Stimulated activated CD4-positive, alpha-beta T cell treated with anti-CD3 and anti-CD28 coated beads, Interleukin-2, amount 100 ng/mL, for 4 hours (primary cell): ENCODE results near the gene BACE2.

Experiments
- DNase-seq: peaks from one replicate; pipeline ENCODE4 v3.0.0-alpha.2; 2020; ENCODE audit warnings: low read depth

Gene BACE2

GRCh38 chr21:41148798-41149197, 19.2 kb upstream of the BACE2 start:
- no peak for DNase-seq

- no peak for DNase-seq
These were observed 18.8 kb upstream of the BACE2 start for GRCh38 chr21:41149199-41149598.

GRCh38 chr21:41152147-41152546, 15.8 kb upstream of the BACE2 start:
- no peak for DNase-seq

GRCh38 chr21:41153443-41153842, 14.5 kb upstream of the BACE2 start:
- DNase-seq = no peak

- no peak for DNase-seq
These were observed 11.8 kb upstream of the BACE2 start for GRCh38 chr21:41156142-41156541.

GRCh38 chr21:41158026-41158425, 9.9 kb upstream of the BACE2 start:
- DNase-seq = no peak

- no peak for DNase-seq
These were observed 7.9 kb upstream of the BACE2 start for GRCh38 chr21:41160036-41160435.

GRCh38 chr21:41161428-41161827, 6.5 kb upstream of the BACE2 start:
- DNase-seq = no peak

GRCh38 chr21:41162096-41162495, 5.9 kb upstream of the BACE2 start:
- DNase-seq = no peak

GRCh38 chr21:41163091-41163490, 4.9 kb upstream of the BACE2 start:
- DNase-seq = no peak

- DNase-seq = no peak
These were observed 3.9 kb upstream of the BACE2 start for GRCh38 chr21:41164052-41164451.

GRCh38 chr21:41164981-41165655, 2.8 kb upstream of the BACE2 start:
- DNase-seq = no peak

- DNase-seq = no peak
These were observed 1.1 kb upstream of the BACE2 start for GRCh38 chr21:41166884-41167283.

- DNase-seq = no peak
These were observed 664 bp downstream of the BACE2 start for GRCh38 chr21:41168391-41169257.

- no peak for DNase-seq
These were observed 1.3 kb downstream of the BACE2 start for GRCh38 chr21:41169258-41169576.

- no peak for DNase-seq
These were observed 1.7 kb downstream of the BACE2 start for GRCh38 chr21:41169701-41170100.

GRCh38 chr21:41170442-41170841, 2.5 kb downstream of the BACE2 start:
- DNase-seq = no peak

- DNase-seq = no peak
These were observed 3.1 kb downstream of the BACE2 start for GRCh38 chr21:41170859-41171609.

- DNase-seq = no peak
These were observed 7.1 kb downstream of the BACE2 start for GRCh38 chr21:41175080-41175479.

- DNase-seq = no peak
These were observed 8.9 kb downstream of the BACE2 start for GRCh38 chr21:41176846-41177245.

GRCh38 chr21:41180752-41181151, 12.8 kb downstream of the BACE2 start:
- DNase-seq = no peak

- no peak for DNase-seq
These were observed 14.6 kb downstream of the BACE2 start for GRCh38 chr21:41182547-41182946.

- DNase-seq = no peak
These were observed 15.6 kb downstream of the BACE2 start for GRCh38 chr21:41183575-41183974.
